GM12878 (cell line): ENCODE results near the gene VAT1. TPM values are rescaled to one million over a fixed set of nuclear protein-coding genes. Genes with fewer than 3 reads are reported as not detected.
A peak's percentile ranks its signal among the peaks of the same experiment; 100 is the strongest.

ENCODE experiments used
- CBX3 ChIP-seq: fragments of 200-600 bp; sonication (generic); IDR thresholded peaks from 2 replicates; pipeline ENCODE4 v1.6.1; 2016; ENCODE audit warnings: low read depth, borderline replicate concordance
- HCFC1 ChIP-seq: fragments of 150-350 bp; IDR thresholded peaks from 2 replicates; pipeline ENCODE4 v1.6.1; 2014; ENCODE audit warnings: low read length
- KAT2A ChIP-seq: conservative IDR thresholded peaks from 2 replicates; pipeline ENCODE4 v1.6.1; 2011; ENCODE audit warnings: low read depth, low read length; ENCODE audit not compliant: control insufficient read depth
- MTA3 ChIP-seq: IDR thresholded peaks from 2 replicates; pipeline ENCODE4 v1.6.1; 2012; ENCODE audit warnings: low read length, inconsistent platforms, borderline replicate concordance
- NFXL1 ChIP-seq: fragments of 450-650 bp; IDR thresholded peaks from 2 replicates; pipeline ENCODE4 v1.6.1; 2017; ENCODE audit warnings: antibody characterized with exemption, mild to moderate bottlenecking, borderline replicate concordance
- PAX8 ChIP-seq: fragments of 450-650 bp; IDR thresholded peaks from 2 replicates; pipeline ENCODE4 v1.6.1; 2017; ENCODE audit warnings: mild to moderate bottlenecking, moderate library complexity
- POLR2AphosphoS5 ChIP-seq: IDR thresholded peaks from 2 replicates; pipeline ENCODE4 v1.6.1; 2011; ENCODE audit warnings: mild to moderate bottlenecking, low read length, inconsistent platforms
- RCOR1 ChIP-seq: conservative IDR thresholded peaks from 2 replicates; pipeline ENCODE4 v1.6.1; 2012; ENCODE audit warnings: low read depth, low read length, improper control_type of control experiment
- SMAD5 ChIP-seq: IDR thresholded peaks from 2 replicates; pipeline ENCODE4 v1.6.1; 2016; ENCODE audit warnings: antibody characterized with exemption, low read depth
- SRF ChIP-seq, 2 experiments: IDR thresholded peaks; 2 replicates each; pipeline ENCODE4 v1.6.1; 2011; ENCODE audit warnings: low read depth in 2 of 2, low read length in 2 of 2, mild to moderate bottlenecking in 1 of 2, moderate library complexity in 1 of 2
- SUZ12 ChIP-seq: fragments of 200-600 bp; sonication (generic); IDR thresholded peaks from one replicate; pipeline ENCODE4 v1.6.1; 2018; ENCODE audit warnings: antibody characterized with exemption, mild to moderate bottlenecking; ENCODE audit not compliant: unreplicated experiment
- TARDBP ChIP-seq: IDR thresholded peaks from 2 replicates; pipeline ENCODE4 v1.6.1; 2016; ENCODE audit warnings: borderline replicate concordance
- polyA plus RNA-seq, 11 experiments: library from polyadenylated mRNA; depleted of rRNA in 4 of 11; unstranded in 6 of 11; stranded (reverse) in 5 of 11; fragments of >200 nt; fragmentation: Nextera tagmentation in 4 of 11; fragmentation: Illumina TruSeq in 1 of 11; extraction: Ambion mirVana in 4 of 11; extraction: Trizol in 1 of 11; gene quantifications; 1 replicate in 1 of 11; 2 replicates in 10 of 11; pipeline versions ENCODE4 v1.2.1 to v1.2.3, GENCODE V29; 2011 to 2016; ENCODE audit warnings: inconsistent platforms in 2 of 11, missing spikeins in 2 of 11, low read depth in 1 of 11
- total RNA-seq, 4 experiments: library from RNA; depleted of rRNA in 3 of 4; stranded (reverse); fragments of >200 nt in 3 of 4; fragmentation: Illumina TruSeq in 1 of 4; extraction: Trizol in 1 of 4; gene quantifications; 2 replicates each; pipeline versions ENCODE4 v1.2.1 to v1.2.3, GENCODE V29; 2013 to 2021
- TF ChIP-seq, protein P1 (sequence below): IDR thresholded peaks from 2 replicates; pipeline ENCODE4 v1.6.1; 2011; ENCODE audit warnings: mild to moderate bottlenecking, low read depth, low read length, moderate library complexity; ENCODE audit not compliant: insufficient replicate concordance
- TF ChIP-seq, protein P2 (sequence below): IDR thresholded peaks from 2 replicates; pipeline ENCODE4 v1.6.1; 2012; ENCODE audit warnings: low read depth, low read length, improper control_type of control experiment
- TF ChIP-seq, protein P3 (sequence below): fragments of 450-650 bp; IDR thresholded peaks from 2 replicates; pipeline ENCODE4 v1.6.1; 2017; ENCODE audit warnings: mild to moderate bottlenecking, moderate library complexity
- TF ChIP-seq, protein P4 (sequence below): fragments of 450-650 bp; IDR thresholded peaks from 2 replicates; pipeline ENCODE4 v1.6.1; 2017; ENCODE audit warnings: mild to moderate bottlenecking, moderate library complexity

Gene VAT1
- total and polyA plus RNA-seq, 10 of the 15 experiments (the other 5 are each of a cell fraction or from before 2014, with no cell fraction given) = 5.0 to 19.8 (median 8.2) TPM

DNA sequence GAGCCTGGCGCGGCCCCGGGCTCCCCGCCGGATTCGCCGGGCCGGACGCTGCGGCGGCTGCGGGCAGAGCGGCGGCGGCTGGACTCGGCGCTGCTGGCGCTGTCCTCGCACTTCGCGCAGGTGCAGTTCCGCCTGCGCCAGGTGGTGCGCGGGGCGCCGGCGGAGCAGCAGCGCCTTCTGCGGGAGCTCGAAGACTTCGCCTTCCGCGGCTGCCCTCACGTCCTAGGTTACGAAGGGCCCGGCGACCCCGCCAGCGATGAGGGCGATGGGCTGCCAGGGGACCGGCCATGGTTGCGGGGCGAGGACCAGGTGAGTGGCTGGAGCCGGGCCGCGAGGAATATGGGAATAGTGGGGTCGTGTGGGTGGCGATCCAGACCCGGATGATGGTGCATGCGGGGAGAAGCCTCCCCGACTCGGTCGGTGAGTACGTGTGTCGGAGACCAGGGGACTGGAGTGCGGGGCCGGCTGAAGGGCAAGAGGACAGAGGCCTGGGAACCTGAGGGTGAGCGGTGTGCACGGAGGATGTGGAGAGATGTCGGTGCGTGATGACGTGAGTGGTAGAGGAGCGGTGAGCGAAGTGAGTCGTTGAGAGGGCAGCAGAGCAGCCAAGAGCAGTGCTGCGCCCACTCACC is 41.3 kb downstream of the VAT1 start (continued):
- TF ChIP-seq, protein P1, sequence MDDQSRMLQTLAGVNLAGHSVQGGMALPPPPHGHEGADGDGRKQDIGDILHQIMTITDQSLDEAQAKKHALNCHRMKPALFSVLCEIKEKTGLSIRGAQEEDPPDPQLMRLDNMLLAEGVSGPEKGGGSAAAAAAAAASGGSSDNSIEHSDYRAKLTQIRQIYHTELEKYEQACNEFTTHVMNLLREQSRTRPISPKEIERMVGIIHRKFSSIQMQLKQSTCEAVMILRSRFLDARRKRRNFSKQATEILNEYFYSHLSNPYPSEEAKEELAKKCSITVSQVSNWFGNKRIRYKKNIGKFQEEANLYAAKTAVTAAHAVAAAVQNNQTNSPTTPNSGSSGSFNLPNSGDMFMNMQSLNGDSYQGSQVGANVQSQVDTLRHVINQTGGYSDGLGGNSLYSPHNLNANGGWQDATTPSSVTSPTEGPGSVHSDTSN = no peak
- TF ChIP-seq PAX8 (no peak), RCOR1 (no peak), MTA3 (no peak), POLR2AphosphoS5 (peak; percentile 65; the same call in 1 of the 2 replicates), HCFC1 (no peak), SMAD5 (no peak), KAT2A (no peak), SRF (IDR thresholded peaks at IDR 0.05; ENCODE audit: low read depth in 2 of 2, low read length in 2 of 2) (peak in 1 of 2 experiments; percentile 1; a peak in 1 of 4 replicates), CBX3 (no peak), NFXL1 (no peak), SUZ12 (no peak), TARDBP (no peak)
- TF ChIP-seq, protein P2, sequence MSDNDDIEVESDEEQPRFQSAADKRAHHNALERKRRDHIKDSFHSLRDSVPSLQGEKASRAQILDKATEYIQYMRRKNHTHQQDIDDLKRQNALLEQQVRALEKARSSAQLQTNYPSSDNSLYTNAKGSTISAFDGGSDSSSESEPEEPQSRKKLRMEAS = no peak
- TF ChIP-seq, protein P3, sequence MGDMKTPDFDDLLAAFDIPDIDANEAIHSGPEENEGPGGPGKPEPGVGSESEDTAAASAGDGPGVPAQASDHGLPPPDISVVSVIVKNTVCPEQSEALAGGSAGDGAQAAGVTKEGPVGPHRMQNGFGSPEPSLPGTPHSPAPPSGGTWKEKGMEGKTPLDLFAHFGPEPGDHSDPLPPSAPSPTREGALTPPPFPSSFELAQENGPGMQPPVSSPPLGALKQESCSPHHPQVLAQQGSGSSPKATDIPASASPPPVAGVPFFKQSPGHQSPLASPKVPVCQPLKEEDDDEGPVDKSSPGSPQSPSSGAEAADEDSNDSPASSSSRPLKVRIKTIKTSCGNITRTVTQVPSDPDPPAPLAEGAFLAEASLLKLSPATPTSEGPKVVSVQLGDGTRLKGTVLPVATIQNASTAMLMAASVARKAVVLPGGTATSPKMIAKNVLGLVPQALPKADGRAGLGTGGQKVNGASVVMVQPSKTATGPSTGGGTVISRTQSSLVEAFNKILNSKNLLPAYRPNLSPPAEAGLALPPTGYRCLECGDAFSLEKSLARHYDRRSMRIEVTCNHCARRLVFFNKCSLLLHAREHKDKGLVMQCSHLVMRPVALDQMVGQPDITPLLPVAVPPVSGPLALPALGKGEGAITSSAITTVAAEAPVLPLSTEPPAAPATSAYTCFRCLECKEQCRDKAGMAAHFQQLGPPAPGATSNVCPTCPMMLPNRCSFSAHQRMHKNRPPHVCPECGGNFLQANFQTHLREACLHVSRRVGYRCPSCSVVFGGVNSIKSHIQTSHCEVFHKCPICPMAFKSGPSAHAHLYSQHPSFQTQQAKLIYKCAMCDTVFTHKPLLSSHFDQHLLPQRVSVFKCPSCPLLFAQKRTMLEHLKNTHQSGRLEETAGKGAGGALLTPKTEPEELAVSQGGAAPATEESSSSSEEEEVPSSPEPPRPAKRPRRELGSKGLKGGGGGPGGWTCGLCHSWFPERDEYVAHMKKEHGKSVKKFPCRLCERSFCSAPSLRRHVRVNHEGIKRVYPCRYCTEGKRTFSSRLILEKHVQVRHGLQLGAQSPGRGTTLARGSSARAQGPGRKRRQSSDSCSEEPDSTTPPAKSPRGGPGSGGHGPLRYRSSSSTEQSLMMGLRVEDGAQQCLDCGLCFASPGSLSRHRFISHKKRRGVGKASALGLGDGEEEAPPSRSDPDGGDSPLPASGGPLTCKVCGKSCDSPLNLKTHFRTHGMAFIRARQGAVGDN = peak; percentile 13; the same call in 1 of the 2 replicates
- TF ChIP-seq, protein P4, sequence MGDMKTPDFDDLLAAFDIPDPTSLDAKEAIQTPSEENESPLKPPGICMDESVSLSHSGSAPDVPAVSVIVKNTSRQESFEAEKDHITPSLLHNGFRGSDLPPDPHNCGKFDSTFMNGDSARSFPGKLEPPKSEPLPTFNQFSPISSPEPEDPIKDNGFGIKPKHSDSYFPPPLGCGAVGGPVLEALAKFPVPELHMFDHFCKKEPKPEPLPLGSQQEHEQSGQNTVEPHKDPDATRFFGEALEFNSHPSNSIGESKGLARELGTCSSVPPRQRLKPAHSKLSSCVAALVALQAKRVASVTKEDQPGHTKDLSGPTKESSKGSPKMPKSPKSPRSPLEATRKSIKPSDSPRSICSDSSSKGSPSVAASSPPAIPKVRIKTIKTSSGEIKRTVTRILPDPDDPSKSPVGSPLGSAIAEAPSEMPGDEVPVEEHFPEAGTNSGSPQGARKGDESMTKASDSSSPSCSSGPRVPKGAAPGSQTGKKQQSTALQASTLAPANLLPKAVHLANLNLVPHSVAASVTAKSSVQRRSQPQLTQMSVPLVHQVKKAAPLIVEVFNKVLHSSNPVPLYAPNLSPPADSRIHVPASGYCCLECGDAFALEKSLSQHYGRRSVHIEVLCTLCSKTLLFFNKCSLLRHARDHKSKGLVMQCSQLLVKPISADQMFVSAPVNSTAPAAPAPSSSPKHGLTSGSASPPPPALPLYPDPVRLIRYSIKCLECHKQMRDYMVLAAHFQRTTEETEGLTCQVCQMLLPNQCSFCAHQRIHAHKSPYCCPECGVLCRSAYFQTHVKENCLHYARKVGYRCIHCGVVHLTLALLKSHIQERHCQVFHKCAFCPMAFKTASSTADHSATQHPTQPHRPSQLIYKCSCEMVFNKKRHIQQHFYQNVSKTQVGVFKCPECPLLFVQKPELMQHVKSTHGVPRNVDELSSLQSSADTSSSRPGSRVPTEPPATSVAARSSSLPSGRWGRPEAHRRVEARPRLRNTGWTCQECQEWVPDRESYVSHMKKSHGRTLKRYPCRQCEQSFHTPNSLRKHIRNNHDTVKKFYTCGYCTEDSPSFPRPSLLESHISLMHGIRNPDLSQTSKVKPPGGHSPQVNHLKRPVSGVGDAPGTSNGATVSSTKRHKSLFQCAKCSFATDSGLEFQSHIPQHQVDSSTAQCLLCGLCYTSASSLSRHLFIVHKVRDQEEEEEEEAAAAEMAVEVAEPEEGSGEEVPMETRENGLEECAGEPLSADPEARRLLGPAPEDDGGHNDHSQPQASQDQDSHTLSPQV = no peak
